Esophagus (tissue), 2 donors: Measurements from ENCODE around the gene KITLG. TPM values are rescaled to one million over a fixed set of nuclear protein-coding genes. Genes with fewer than 3 reads are reported as not detected.
"Not testable (repeated sequence)": the region's sequence is repeated elsewhere in the genome, so short reads cannot be mapped to it uniquely, and the experiment has no call there.

Source experiments
- H3K27ac ChIP-seq, 2 donors: one replicate each; pipeline ENCODE4 v1.5.1; 2013; ENCODE audit warnings: low read depth in 2 of 2, mild to moderate bottlenecking in 2 of 2, inconsistent platforms in 1 of 2, low read length in 1 of 2, moderate library complexity in 1 of 2
- H3K27me3 ChIP-seq, 2 donors: one replicate each; pipeline ENCODE4 v1.6.1; 2013; ENCODE audit warnings: low read length in 2 of 2, control low read depth in 1 of 2, mild to moderate bottlenecking in 1 of 2; ENCODE audit not compliant: insufficient read depth in 2 of 2, control insufficient read depth in 1 of 2
- H3K36me3 ChIP-seq, 2 donors: one replicate each; pipeline ENCODE4 v1.6.1; 2013; ENCODE audit warnings: low read length in 1 of 2; ENCODE audit not compliant: control insufficient read depth in 2 of 2, insufficient read depth in 2 of 2
- H3K4me1 ChIP-seq, 2 donors: one replicate each; pipeline ENCODE4 v1.6.1; 2013; ENCODE audit warnings: low read length in 1 of 2; ENCODE audit not compliant: control insufficient read depth in 2 of 2, insufficient read depth in 2 of 2
- H3K4me3 ChIP-seq, 2 donors: one replicate each; pipeline ENCODE4 v1.5.1; 2013; ENCODE audit warnings: low read length in 2 of 2, mild to moderate bottlenecking in 2 of 2, low read depth in 1 of 2, moderate library complexity in 1 of 2
- H3K9me3 ChIP-seq, 2 donors: one replicate each; pipeline ENCODE4 v1.6.1; 2013; ENCODE audit warnings: mild to moderate bottlenecking in 2 of 2, low read depth in 1 of 2, low read length in 1 of 2, moderate library complexity in 1 of 2; ENCODE audit not compliant: control insufficient read depth in 2 of 2, insufficient read depth in 1 of 2
- WGBS, 2 donors: extraction: QIAGEN DNeasy Blood & Tissue Kit; methylation state at CpG; one replicate each; pipeline ENCODE4 v1.1.7; 2013; 5-methylcytosine and 5-hydroxymethylcytosine counted together
- polyA plus RNA-seq, 2 donors: library from polyadenylated mRNA; stranded (reverse); fragments of 200-250 nt; gene quantifications; one replicate each; pipeline ENCODE4 v1.2.3, GENCODE V29; 2013
- donor health status: healthy with polysubstance abuse.
- donor health status: Bipolar disorder and iron deficiency.

Gene KITLG
- polyA plus RNA-seq, 2 donors: 6.2 to 7.7 TPM

GRCh38 chr12:88507851-88508250 lies 72.4 kb downstream of the KITLG start:
- H3K27ac ChIP-seq, H3K36me3 ChIP-seq, H3K4me1 ChIP-seq, H3K4me3 ChIP-seq, H3K27me3 ChIP-seq, H3K9me3 ChIP-seq: not testable (repeated sequence)
- WGBS, 2 donors: 95 to 96% methylated on average over 12 of the region's 12 CpGs

- Histone ChIP-seq H3K27ac (no peak overlapping the region), H3K36me3 (peaks cover 2% of the 10 kb centered on the region in 2 donors), H3K4me1 (no peaks in the 10 kb centered on the region), H3K9me3 (no peaks in the 10 kb centered on the region), H3K27me3 (no peaks in the 10 kb centered on the region), H3K4me3 (no peak overlapping the region)
- WGBS, 2 donors: 77 to 89% methylated on average over 1 of the region's 1 CpG
These were observed 73.0 kb downstream of the KITLG start for GRCh38 chr12:88507270-88507669.

GRCh38 chr12:88505696-88506095 lies 74.6 kb downstream of the KITLG start:
- H3K4me3 ChIP-seq: no peak overlapping the region
- no peak overlapping the region for H3K27ac ChIP-seq
- H3K27me3 ChIP-seq: no peaks in the 10 kb centered on the region
- H3K4me1 ChIP-seq: no peaks in the 10 kb centered on the region
- peaks cover 2% of the 10 kb centered on the region in 2 donors for H3K36me3 ChIP-seq
- no peaks in the 10 kb centered on the region for H3K9me3 ChIP-seq
- 92 to 93% methylated on average over 2 of the region's 2 CpGs for WGBS, 2 donors

- H3K9me3 ChIP-seq: no peaks in the 10 kb centered on the region
- no peaks in the 10 kb centered on the region for H3K4me1 ChIP-seq
- no peaks in the 10 kb centered on the region for H3K27me3 ChIP-seq
- peaks cover 0 to 2% of the 10 kb centered on the region in 2 donors for H3K36me3 ChIP-seq
- H3K27ac ChIP-seq: no peak overlapping the region
- 86 to 91% methylated on average over 3 of the region's 3 CpGs for WGBS, 2 donors
- no peak overlapping the region for H3K4me3 ChIP-seq
These were observed 77.0 kb downstream of the KITLG start for GRCh38 chr12:88503281-88503703.

- Histone ChIP-seq H3K9me3 (no peaks in the 10 kb centered on the region), H3K4me1 (no peaks in the 10 kb centered on the region), H3K36me3 (peaks cover 0 to 2% of the 10 kb centered on the region in 2 donors), H3K27me3 (no peaks in the 10 kb centered on the region), H3K27ac (peak overlapping the region in 1 of 2 donors; percentile 34), H3K4me3 (no peak overlapping the region)
- 44 to 73% methylated on average over 5 of the region's 5 CpGs for WGBS, 2 donors
These were observed 78.0 kb downstream of the KITLG start for GRCh38 chr12:88501972-88502938.

- WGBS, 2 donors: 85% methylated on average over 3 of the region's 3 CpGs
- H3K4me3 ChIP-seq: no peak overlapping the region
- no peak overlapping the region for H3K27ac ChIP-seq
- H3K27me3 ChIP-seq: no peaks in the 10 kb centered on the region
- no peaks in the 10 kb centered on the region for H3K4me1 ChIP-seq
- no peaks in the 10 kb centered on the region for H3K36me3 ChIP-seq
- H3K9me3 ChIP-seq: no peaks in the 10 kb centered on the region
These were observed 83.3 kb downstream of the KITLG start for GRCh38 chr12:88496891-88497371.

- no peaks in the 10 kb centered on the region for H3K36me3 ChIP-seq
- H3K4me3 ChIP-seq: no peak overlapping the region
- no peaks in the 10 kb centered on the region for H3K9me3 ChIP-seq
- WGBS, 2 donors: 92 to 94% methylated on average over 3 of the region's 3 CpGs
- no peak overlapping the region for H3K27ac ChIP-seq
- no peaks in the 10 kb centered on the region for H3K4me1 ChIP-seq
- no peaks in the 10 kb centered on the region for H3K27me3 ChIP-seq
These were observed 83.8 kb downstream of the KITLG start for GRCh38 chr12:88496429-88496828.

- H3K4me3 ChIP-seq: no peak overlapping the region
- no peak overlapping the region for H3K27ac ChIP-seq
- no peaks in the 10 kb centered on the region for H3K36me3 ChIP-seq
- H3K4me1 ChIP-seq: no peaks in the 10 kb centered on the region
- H3K27me3 ChIP-seq: no peaks in the 10 kb centered on the region
- WGBS, 2 donors: 93 to 96% methylated on average over 1 of the region's 1 CpG
- no peaks in the 10 kb centered on the region for H3K9me3 ChIP-seq
These were observed 85.2 kb downstream of the KITLG start for GRCh38 chr12:88495031-88495430.

- Histone ChIP-seq H3K36me3 (no peaks in the 10 kb centered on the region), H3K4me1 (no peaks in the 10 kb centered on the region), H3K27me3 (no peaks in the 10 kb centered on the region), H3K27ac (no peak overlapping the region), H3K9me3 (no peaks in the 10 kb centered on the region), H3K4me3 (no peak overlapping the region)
- WGBS, 2 donors: 83 to 90% methylated on average over 1 of the region's 1 CpG
These were observed 85.8 kb downstream of the KITLG start for GRCh38 chr12:88494520-88494919.

GRCh38 chr12:88493636-88494035 lies 86.6 kb downstream of the KITLG start:
- Histone ChIP-seq H3K27ac (no peak overlapping the region), H3K4me3 (no peak overlapping the region), H3K27me3 (no peaks in the 10 kb centered on the region), H3K36me3 (no peaks in the 10 kb centered on the region), H3K4me1 (no peaks in the 10 kb centered on the region), H3K9me3 (no peaks in the 10 kb centered on the region)
- 32 to 45% methylated on average over 2 of the region's 2 CpGs for WGBS, 2 donors
